ENCODE results near the gene IQSEC1. TPM values are rescaled to one million over a fixed set of nuclear protein-coding genes. Genes with fewer than 3 reads are reported as not detected.

The IQSEC1 gene
- total RNA-seq, 2 donors from 2014 or later: 31.2 to 53.5 TPM

- Mint-ChIP-seq H3K9me3 (no peaks in the 10 kb centered on the region), H3K4me3 (no peak overlapping the region), H3K36me3 (ENCODE audit: insufficient read depth in 2 of 2) (no peaks in the 10 kb centered on the region), H3K27me3 (ENCODE audit: low read depth) (no peaks in the 10 kb centered on the region), H3K27ac (no peak overlapping the region), H3K4me1 (ENCODE audit: low read depth) (peaks cover 29% of the 10 kb centered on the region)
- ATAC-seq (replicated peaks in 1 of 2) (no peak), DNase-seq (no peak)
Observed at GRCh38 chr3:12980596-12981290, 92.5 kb downstream of the IQSEC1 start.

DNA sequence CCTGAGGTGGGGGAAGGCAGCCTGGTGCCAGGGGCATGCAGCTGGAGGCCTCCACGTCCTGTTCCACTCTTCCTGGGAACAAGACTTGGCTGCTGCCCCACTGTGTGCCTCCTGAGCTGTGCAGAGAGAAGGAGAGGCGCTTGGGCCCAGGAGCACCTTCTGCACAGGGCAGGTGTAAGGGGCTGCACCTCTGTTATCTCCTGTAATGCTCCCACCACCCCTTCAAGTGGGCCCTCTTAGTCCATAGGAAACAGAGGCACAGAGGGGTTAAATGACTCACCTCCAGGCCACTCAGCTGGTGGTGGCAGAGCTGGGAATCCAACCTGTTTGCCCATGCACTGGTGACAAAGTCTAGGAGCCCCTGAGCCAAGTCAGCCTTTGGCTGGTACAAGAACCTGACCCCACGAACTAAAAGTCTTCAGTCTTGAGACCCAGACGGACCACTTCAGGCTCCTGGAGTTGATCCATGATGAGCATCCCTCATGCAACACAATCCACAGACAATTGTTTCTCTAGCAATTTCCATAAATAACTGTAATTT, 93.2 kb downstream of the IQSEC1 start:
- H3K4me1 Mint-ChIP-seq (ENCODE audit: low read depth): peaks cover 30% of the 10 kb centered on the region
- no peaks in the 10 kb centered on the region for H3K9me3 Mint-ChIP-seq
- no peak overlapping the region for H3K4me3 Mint-ChIP-seq
- H3K27ac Mint-ChIP-seq: no peak overlapping the region
- DNase-seq (no peak), ATAC-seq (replicated peaks in 1 of 2) (no peak)
- no peaks in the 10 kb centered on the region for H3K27me3 Mint-ChIP-seq (ENCODE audit: low read depth)
- no peaks in the 10 kb centered on the region for H3K36me3 Mint-ChIP-seq (ENCODE audit: insufficient read depth in 2 of 2)

DNA sequence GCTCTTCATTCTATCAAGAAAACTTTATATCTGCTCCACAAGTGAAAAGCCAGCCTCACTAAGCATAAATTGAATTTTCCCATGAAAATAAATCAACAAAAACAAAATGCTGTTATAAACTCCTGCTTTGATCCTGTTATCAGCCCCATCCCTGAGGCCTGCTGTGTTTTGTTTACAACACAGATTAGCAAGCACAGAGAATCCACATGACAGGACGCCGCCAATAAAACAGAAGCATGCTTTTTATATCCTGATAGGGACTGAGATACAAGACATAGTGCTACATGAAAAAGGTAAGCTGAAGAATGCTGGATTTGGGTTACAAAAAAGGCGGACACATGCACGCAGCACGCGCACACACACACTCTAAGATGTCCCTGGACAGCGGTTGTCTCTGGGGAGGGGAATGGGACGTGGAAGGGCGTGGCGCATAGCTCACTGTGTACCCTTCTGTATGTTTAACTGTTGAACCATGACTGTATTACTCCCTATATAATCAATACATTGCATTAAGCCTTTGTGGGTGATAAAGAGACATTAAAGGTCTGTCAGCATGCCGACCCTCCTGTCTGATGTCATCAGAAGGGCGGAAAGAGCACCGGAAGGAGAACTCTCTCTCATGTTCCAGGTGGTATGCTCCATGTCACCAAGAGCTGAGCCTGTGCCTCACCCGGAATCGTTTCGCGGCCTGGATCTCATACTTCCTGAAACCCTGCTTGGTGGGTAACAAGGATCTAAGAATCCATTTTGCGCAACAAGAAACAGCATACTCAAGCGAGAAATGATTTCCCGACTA, 93.9 kb downstream of the IQSEC1 start:
- DNase-seq (no peak), ATAC-seq (replicated peaks in 1 of 2) (no peak)
- no peaks in the 10 kb centered on the region for H3K27me3 Mint-ChIP-seq (ENCODE audit: low read depth)
- H3K27ac Mint-ChIP-seq: no peak overlapping the region
- no peaks in the 10 kb centered on the region for H3K9me3 Mint-ChIP-seq
- no peaks in the 10 kb centered on the region for H3K36me3 Mint-ChIP-seq (ENCODE audit: insufficient read depth in 2 of 2)
- peaks cover 33% of the 10 kb centered on the region for H3K4me1 Mint-ChIP-seq (ENCODE audit: low read depth)
- no peak overlapping the region for H3K4me3 Mint-ChIP-seq

GRCh38 chr3:12978682-12979081, 94.5 kb downstream of the IQSEC1 start:
- H3K4me3 Mint-ChIP-seq: no peak overlapping the region
- no peaks in the 10 kb centered on the region for H3K36me3 Mint-ChIP-seq (ENCODE audit: insufficient read depth in 2 of 2)
- DNase-seq (no peak), ATAC-seq (replicated peaks in 1 of 2) (no peak)
- no peak overlapping the region for H3K27ac Mint-ChIP-seq
- no peaks in the 10 kb centered on the region for H3K9me3 Mint-ChIP-seq
- peaks cover 26% of the 10 kb centered on the region for H3K4me1 Mint-ChIP-seq (ENCODE audit: low read depth)
- no peaks in the 10 kb centered on the region for H3K27me3 Mint-ChIP-seq (ENCODE audit: low read depth)

- Mint-ChIP-seq H3K9me3 (no peaks in the 10 kb centered on the region), H3K36me3 (ENCODE audit: insufficient read depth in 2 of 2) (no peaks in the 10 kb centered on the region), H3K4me1 (ENCODE audit: low read depth) (peaks cover 17% of the 10 kb centered on the region), H3K4me3 (no peak overlapping the region), H3K27ac (no peak overlapping the region), H3K27me3 (ENCODE audit: low read depth) (no peaks in the 10 kb centered on the region)
- DNase-seq: no peak
- no peak for ATAC-seq (replicated peaks in 1 of 2)
Observed at GRCh38 chr3:12977117-12977808, 96.0 kb downstream of the IQSEC1 start.

DNA sequence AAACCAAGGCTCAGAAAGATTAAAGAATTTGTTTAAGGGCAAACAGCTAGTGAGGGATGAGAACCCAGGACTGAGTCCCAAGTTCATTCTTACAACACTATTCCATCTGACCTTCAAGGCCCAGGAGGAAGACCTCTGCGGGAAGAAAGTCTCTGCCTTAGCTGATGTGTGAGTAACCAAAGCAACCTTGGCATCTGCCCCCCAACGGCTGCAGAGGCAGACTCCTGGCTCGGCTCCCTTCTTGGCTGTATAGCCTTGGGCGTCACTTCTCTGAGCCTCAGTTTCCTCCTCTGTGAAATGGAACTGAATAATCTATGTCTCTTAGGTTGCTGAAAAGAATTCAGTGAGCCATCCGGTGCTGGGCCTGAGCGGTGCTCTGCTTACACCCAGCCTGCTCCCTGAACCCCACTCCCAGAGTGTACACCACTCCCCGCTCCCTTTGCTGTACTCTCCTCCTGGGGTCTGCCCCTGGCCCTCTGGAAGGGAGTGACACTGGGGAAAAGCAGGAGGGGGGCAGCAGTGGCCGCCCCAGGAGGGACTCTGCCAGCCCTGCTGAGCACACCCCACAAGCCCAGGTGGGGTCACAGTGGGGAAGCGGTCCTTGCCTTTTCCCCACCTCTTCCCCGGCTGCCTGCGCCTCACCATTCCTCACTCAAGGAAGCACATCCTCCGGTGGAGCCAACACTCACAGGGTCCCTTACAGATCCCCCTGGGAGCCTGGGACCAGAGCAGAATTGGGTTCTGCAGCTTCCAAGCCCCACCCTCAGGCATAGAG, 97.3 kb downstream of the IQSEC1 start:
- Mint-ChIP-seq H3K27ac (no peak overlapping the region), H3K4me3 (no peak overlapping the region)

DNA sequence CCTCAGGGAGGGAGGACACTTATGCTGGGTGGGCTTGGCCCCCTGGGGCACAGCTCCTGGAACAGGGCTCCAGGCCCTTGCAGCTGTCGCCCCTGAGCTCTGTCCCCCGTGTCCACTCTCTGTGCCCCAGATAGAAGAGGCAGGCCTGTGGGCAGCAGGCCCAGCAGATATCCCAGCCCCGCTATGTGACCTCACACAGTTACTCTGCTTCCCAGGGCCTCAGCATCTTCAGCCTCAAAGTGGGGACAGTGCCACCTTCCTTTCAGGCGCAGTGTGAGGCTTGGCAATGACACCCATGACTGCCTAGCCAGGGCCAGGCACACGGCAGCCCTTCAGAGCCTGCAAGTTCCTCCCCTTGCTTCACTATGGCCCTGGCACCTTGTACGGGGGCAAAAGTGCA, 98.4 kb downstream of the IQSEC1 start:
- DNase-seq: no peak
- H3K27me3 Mint-ChIP-seq (ENCODE audit: low read depth): no peaks in the 10 kb centered on the region
- no peak for ATAC-seq (replicated peaks in 1 of 2)
- H3K36me3 Mint-ChIP-seq (ENCODE audit: insufficient read depth in 2 of 2): no peaks in the 10 kb centered on the region
- peaks cover 11% of the 10 kb centered on the region for H3K4me1 Mint-ChIP-seq (ENCODE audit: low read depth)
- H3K27ac Mint-ChIP-seq: no peak overlapping the region
- no peak overlapping the region for H3K4me3 Mint-ChIP-seq
- no peaks in the 10 kb centered on the region for H3K9me3 Mint-ChIP-seq

More for the DNA sequence above, 97.3 kb downstream of the IQSEC1 start:
- Mint-ChIP-seq H3K27me3 (ENCODE audit: low read depth) (no peaks in the 10 kb centered on the region), H3K4me1 (ENCODE audit: low read depth) (peaks cover 11% of the 10 kb centered on the region), H3K9me3 (no peaks in the 10 kb centered on the region), H3K36me3 (ENCODE audit: insufficient read depth in 2 of 2) (no peaks in the 10 kb centered on the region)
- DNase-seq (no peak), ATAC-seq (replicated peaks in 1 of 2) (no peak)

GRCh38 chr3:12974334-12974733, 98.9 kb downstream of the IQSEC1 start:
- Mint-ChIP-seq H3K9me3 (no peaks in the 10 kb centered on the region), H3K4me3 (no peak overlapping the region), H3K27me3 (ENCODE audit: low read depth) (no peaks in the 10 kb centered on the region), H3K36me3 (ENCODE audit: insufficient read depth in 2 of 2) (no peaks in the 10 kb centered on the region), H3K27ac (no peak overlapping the region), H3K4me1 (ENCODE audit: low read depth) (peaks cover 11% of the 10 kb centered on the region)
- DNase-seq (no peak), ATAC-seq (replicated peaks in 1 of 2) (no peak)

DNA sequence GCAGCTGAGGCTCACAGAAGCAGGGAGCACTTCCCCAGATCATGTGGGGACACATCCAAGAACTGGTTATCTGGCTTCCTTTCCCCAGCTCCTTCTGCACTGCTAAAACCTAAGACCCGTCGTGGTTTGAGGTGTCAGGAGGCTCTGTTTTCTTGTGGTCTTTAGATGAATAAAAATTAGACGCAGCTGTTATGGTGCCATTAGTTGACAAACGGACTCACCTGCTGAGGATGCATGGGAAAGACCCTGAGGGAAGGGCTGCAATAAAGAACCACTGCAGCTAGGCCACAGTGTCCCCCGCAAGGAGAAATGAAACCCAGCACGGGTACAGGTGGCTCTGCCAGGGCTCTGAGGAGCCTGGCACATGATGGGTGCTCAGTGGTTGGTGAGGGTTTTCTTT, 99.4 kb downstream of the IQSEC1 start:
- Mint-ChIP-seq H3K36me3 (ENCODE audit: insufficient read depth in 2 of 2) (no peaks in the 10 kb centered on the region), H3K9me3 (no peaks in the 10 kb centered on the region), H3K27ac (no peak overlapping the region), H3K4me3 (no peak overlapping the region), H3K4me1 (ENCODE audit: low read depth) (peaks cover 11% of the 10 kb centered on the region), H3K27me3 (ENCODE audit: low read depth) (no peaks in the 10 kb centered on the region)
- DNase-seq (no peak), ATAC-seq (replicated peaks in 1 of 2) (no peak)

- H3K4me3 Mint-ChIP-seq: no peak overlapping the region
Observed at GRCh38 chr3:12972781-12973702, 100.2 kb downstream of the IQSEC1 start.

GRCh38 chr3:12972043-12972442, 101.2 kb downstream of the IQSEC1 start:
- Mint-ChIP-seq H3K36me3 (ENCODE audit: insufficient read depth in 2 of 2) (no peaks in the 10 kb centered on the region), H3K9me3 (no peaks in the 10 kb centered on the region), H3K4me3 (no peak overlapping the region), H3K27me3 (ENCODE audit: low read depth) (no peaks in the 10 kb centered on the region), H3K27ac (no peak overlapping the region), H3K4me1 (ENCODE audit: low read depth) (peaks cover 24% of the 10 kb centered on the region)
- ATAC-seq (replicated peaks in 1 of 2): no peak
- DNase-seq: no peak

More at GRCh38 chr3:12972781-12973702, 100.2 kb downstream of the IQSEC1 start:
- no peaks in the 10 kb centered on the region for H3K9me3 Mint-ChIP-seq
- H3K4me1 Mint-ChIP-seq (ENCODE audit: low read depth): peaks cover 19% of the 10 kb centered on the region
- no peaks in the 10 kb centered on the region for H3K36me3 Mint-ChIP-seq (ENCODE audit: insufficient read depth in 2 of 2)
- no peaks in the 10 kb centered on the region for H3K27me3 Mint-ChIP-seq (ENCODE audit: low read depth)
- ATAC-seq (replicated peaks in 1 of 2) (no peak), DNase-seq (no peak)
- no peak overlapping the region for H3K27ac Mint-ChIP-seq

DNA sequence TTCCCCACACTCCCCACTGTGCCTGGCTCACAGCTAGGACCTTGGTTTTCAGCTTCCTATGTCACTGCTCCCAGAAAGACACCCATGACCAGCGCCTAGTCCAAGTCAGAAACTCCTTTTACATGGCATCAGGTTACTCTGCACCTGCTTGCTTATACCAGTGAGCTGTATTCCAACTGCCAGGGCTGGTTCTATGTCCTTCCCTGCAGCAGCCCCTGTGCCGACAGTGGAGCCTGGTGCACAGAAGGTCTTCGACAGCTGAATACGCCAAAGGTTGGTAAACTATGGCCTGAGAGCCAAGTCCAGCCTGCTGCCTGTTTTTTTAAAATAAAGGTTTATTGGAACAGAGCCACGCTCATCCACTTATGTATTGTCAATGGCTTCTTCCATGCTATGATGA, 102.5 kb downstream of the IQSEC1 start:
- Mint-ChIP-seq H3K4me3 (no peak overlapping the region), H3K4me1 (ENCODE audit: low read depth) (peaks cover 37% of the 10 kb centered on the region), H3K9me3 (no peaks in the 10 kb centered on the region), H3K36me3 (ENCODE audit: insufficient read depth in 2 of 2) (no peaks in the 10 kb centered on the region), H3K27me3 (ENCODE audit: low read depth) (no peaks in the 10 kb centered on the region), H3K27ac (no peak overlapping the region)
- DNase-seq: no peak
- no peak for ATAC-seq (replicated peaks in 1 of 2)

Measured in activated T-cell treated with anti-CD3 and anti-CD28 coated beads, Interleukin-2, amount 50 U/mL, for 72 hours (primary cell).